ENCODE measurements around the gene SORCS2. TPM values are rescaled to one million over a fixed set of nuclear protein-coding genes. Genes with fewer than 3 reads are reported as not detected.

SORCS2 gene
- total and polyA plus RNA-seq, 2 experiments from 2014 or later: 0.38 to 1.4 TPM

DNA sequence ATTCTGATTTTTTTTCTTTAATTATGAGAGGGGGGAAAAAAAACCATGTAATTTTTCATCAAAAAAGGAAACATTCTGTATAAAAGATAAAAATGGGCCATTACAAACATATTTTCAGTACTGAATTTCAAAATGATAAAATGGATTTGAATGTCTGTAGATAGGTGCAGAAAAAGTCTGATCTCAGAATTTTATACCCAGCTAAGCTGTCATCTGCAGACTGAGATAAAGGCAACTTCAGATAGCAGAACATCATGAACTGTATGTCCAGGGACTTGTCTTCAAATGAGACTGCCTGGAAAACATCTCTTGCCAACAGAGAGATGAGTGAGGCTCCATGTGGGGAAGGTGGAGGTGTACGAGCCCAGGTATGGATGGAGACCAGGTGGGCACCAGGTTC, 360.9 kb downstream of the SORCS2 start:
- Histone ChIP-seq H3K4me3 (no peak overlapping the region), H3K27me3 (replicated peaks; ENCODE audit: insufficient read depth) (peaks cover 4% of the 10 kb centered on the region; the same call in 1 of the 2 replicates), H3K27ac (no peak overlapping the region), H3K9ac (no peak overlapping the region), H3K4me1 (ENCODE audit: insufficient read depth) (peaks cover 6% of the 10 kb centered on the region; the same call in 1 of the 2 replicates), H3F3A (ENCODE audit: insufficient read depth) (0 out of 2 replicates have a peak, but pooled peaks cover 4% of the 10 kb centered on the region), H3K36me3 (ENCODE audit: low read depth) (no peaks in the 10 kb centered on the region), H3K4me2 (ENCODE audit: unreplicated experiment) (no peak overlapping the region), H3K9me3 (ENCODE audit: low read depth) (peaks cover 3% of the 10 kb centered on the region), H4K20me1 (ENCODE audit: insufficient read depth) (no peaks in the 10 kb centered on the region), H2AFZ (no peak overlapping the region), H3K79me2 (ENCODE audit: insufficient read depth) (no peaks in the 10 kb centered on the region), H3K9me2 (ENCODE audit: insufficient read depth) (no peaks in the 10 kb centered on the region)
- TF ChIP-seq EZH2 (IDR thresholded peaks at IDR 0.05; ENCODE audit: insufficient read depth, poor library complexity, severe bottlenecking): no peak
- TF ChIP-seq EZH2phosphoT487 (IDR thresholded peaks at IDR 0.05; ENCODE audit: insufficient read depth, low read depth): no peak
- WGBS, 2 experiments (ENCODE audit: low coverage in 1 of 2, low lambda C conversion rate in 2 of 2, missing lambda C conversion rate in 2 of 2): 7 to 12% methylated on average over 1 of the region's 1 CpG
- DNase-seq: no peak
- in situ Hi-C loops (cut with MboI): no loop called here

DNA sequence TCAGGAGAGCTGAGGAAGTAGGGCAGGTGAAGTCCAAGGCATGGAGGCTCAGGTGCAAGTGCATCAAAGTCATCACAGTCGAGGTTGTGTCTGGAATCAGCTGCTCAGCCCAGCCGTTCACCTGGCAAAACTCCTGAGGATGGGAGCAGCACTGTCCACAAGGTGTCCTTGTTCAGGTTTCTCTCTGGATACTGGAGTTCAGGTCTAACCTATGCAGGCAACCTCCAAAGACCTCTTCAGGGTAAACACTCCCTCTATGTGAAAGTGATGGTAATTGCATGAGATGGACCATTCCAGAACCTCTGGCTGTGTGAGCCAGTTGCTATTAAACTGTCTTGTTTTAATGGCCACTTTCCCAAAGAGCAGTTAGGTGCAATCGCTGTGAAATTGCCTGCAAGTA, 362.6 kb downstream of the SORCS2 start:
- in situ Hi-C loops (cut with MboI): no loop called here
- Histone ChIP-seq H3K27ac (no peak overlapping the region), H2AFZ (no peak overlapping the region), H4K20me1 (ENCODE audit: insufficient read depth) (no peaks in the 10 kb centered on the region), H3F3A (ENCODE audit: insufficient read depth) (0 out of 2 replicates have a peak, but pooled peaks cover 4% of the 10 kb centered on the region), H3K4me1 (ENCODE audit: insufficient read depth) (peaks cover 6% of the 10 kb centered on the region; the same call in 1 of the 2 replicates), H3K4me3 (no peak overlapping the region), H3K9me3 (ENCODE audit: low read depth) (peaks cover 3% of the 10 kb centered on the region), H3K9me2 (ENCODE audit: insufficient read depth) (no peaks in the 10 kb centered on the region), H3K36me3 (ENCODE audit: low read depth) (no peaks in the 10 kb centered on the region), H3K4me2 (ENCODE audit: unreplicated experiment) (no peak overlapping the region), H3K79me2 (ENCODE audit: insufficient read depth) (no peaks in the 10 kb centered on the region), H3K9ac (no peak overlapping the region), H3K27me3 (replicated peaks; ENCODE audit: insufficient read depth) (0 out of 2 replicates have a peak, but pooled peaks cover 4% of the 10 kb centered on the region)
- no peak for DNase-seq
- no peak for TF ChIP-seq EZH2phosphoT487 (IDR thresholded peaks at IDR 0.05; ENCODE audit: insufficient read depth, low read depth)
- TF ChIP-seq EZH2 (IDR thresholded peaks at IDR 0.05; ENCODE audit: insufficient read depth, poor library complexity, severe bottlenecking): no peak
- 26 to 42% methylated on average over 3 of the region's 3 CpGs for WGBS, 2 experiments (ENCODE audit: low coverage in 1 of 2, low lambda C conversion rate in 2 of 2, missing lambda C conversion rate in 2 of 2)

- Histone ChIP-seq H3K4me1 (ENCODE audit: insufficient read depth) (peaks cover 6% of the 10 kb centered on the region; the same call in 1 of the 2 replicates), H3K9ac (no peak overlapping the region), H3F3A (ENCODE audit: insufficient read depth) (0 out of 2 replicates have a peak, but pooled peaks cover 4% of the 10 kb centered on the region), H3K9me3 (ENCODE audit: low read depth) (peaks cover 3% of the 10 kb centered on the region), H3K9me2 (ENCODE audit: insufficient read depth) (no peaks in the 10 kb centered on the region), H3K27ac (no peak overlapping the region), H3K27me3 (replicated peaks; ENCODE audit: insufficient read depth) (no peaks in the 10 kb centered on the region), H3K4me2 (ENCODE audit: unreplicated experiment) (no peak overlapping the region), H2AFZ (no peak overlapping the region), H3K4me3 (no peak overlapping the region), H3K36me3 (ENCODE audit: low read depth) (no peaks in the 10 kb centered on the region), H4K20me1 (ENCODE audit: insufficient read depth) (no peaks in the 10 kb centered on the region), H3K79me2 (ENCODE audit: insufficient read depth) (no peaks in the 10 kb centered on the region)
- TF ChIP-seq EZH2 (IDR thresholded peaks at IDR 0.05; ENCODE audit: insufficient read depth, poor library complexity, severe bottlenecking) (no peak), EZH2phosphoT487 (IDR thresholded peaks at IDR 0.05; ENCODE audit: insufficient read depth, low read depth) (no peak)
- in situ Hi-C loops (cut with MboI): no loop called here
- no peak for DNase-seq
Observed at GRCh38 chr4:7556558-7556957, 364.2 kb downstream of the SORCS2 start.

DNA sequence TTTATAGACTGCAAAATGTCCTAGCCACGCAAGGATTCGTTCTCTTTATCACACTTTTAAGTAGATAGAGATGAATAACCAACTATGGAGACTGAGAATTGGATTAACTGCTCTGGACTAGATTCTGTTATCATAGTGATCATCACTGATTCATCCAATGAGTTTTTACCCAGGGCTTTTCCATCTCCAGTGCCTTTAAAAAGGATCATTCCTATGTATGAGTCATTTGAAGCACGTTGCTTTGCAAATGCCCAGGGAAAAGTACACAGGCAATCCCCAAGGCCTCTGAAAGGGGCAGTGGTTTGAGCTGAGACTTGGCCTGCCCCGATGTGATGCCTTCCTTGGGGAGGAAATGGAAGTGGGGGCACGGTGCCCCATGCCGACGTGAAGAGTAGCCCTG, 365.1 kb downstream of the SORCS2 start:
- no peak for TF ChIP-seq EZH2 (IDR thresholded peaks at IDR 0.05; ENCODE audit: insufficient read depth, poor library complexity, severe bottlenecking)
- TF ChIP-seq EZH2phosphoT487 (IDR thresholded peaks at IDR 0.05; ENCODE audit: insufficient read depth, low read depth): no peak
- in situ Hi-C loops (cut with MboI): no loop called here
- Histone ChIP-seq H3K4me2 (ENCODE audit: unreplicated experiment) (no peak overlapping the region), H3K27ac (no peak overlapping the region), H4K20me1 (ENCODE audit: insufficient read depth) (no peaks in the 10 kb centered on the region), H3K79me2 (ENCODE audit: insufficient read depth) (no peaks in the 10 kb centered on the region), H3K4me1 (ENCODE audit: insufficient read depth) (peaks cover 6% of the 10 kb centered on the region; the same call in 1 of the 2 replicates), H3K4me3 (no peak overlapping the region), H3K9me2 (ENCODE audit: insufficient read depth) (no peaks in the 10 kb centered on the region), H3K9me3 (ENCODE audit: low read depth) (peaks cover 3% of the 10 kb centered on the region), H2AFZ (no peak overlapping the region), H3K9ac (no peak overlapping the region), H3K36me3 (ENCODE audit: low read depth) (no peaks in the 10 kb centered on the region), H3F3A (ENCODE audit: insufficient read depth) (0 out of 2 replicates have a peak, but pooled peaks cover 4% of the 10 kb centered on the region), H3K27me3 (replicated peaks; ENCODE audit: insufficient read depth) (no peaks in the 10 kb centered on the region)
- DNase-seq: peak; percentile 90
- 23 to 35% methylated on average over 7 of the region's 7 CpGs for WGBS, 2 experiments (ENCODE audit: low coverage in 1 of 2, low lambda C conversion rate in 2 of 2, missing lambda C conversion rate in 2 of 2)

DNA sequence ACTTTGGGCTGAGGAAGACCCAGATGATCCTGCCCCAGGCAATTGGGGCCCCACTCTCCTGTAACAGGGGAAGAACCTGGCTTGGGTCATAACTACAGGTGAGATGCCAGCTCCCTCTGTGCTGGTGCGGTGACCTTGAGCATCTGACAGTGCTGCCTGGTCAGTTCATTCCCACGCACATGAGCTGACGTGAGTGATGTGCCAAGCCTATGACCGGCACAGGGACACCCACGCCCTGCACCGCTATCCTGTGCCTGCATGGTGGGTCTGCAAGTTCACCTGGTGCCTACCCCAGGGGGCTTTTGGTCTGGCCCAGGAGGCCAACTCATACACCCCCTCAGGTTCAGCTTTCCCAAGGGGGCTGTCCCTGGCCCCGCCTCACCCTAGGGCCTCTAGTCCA, 366.1 kb downstream of the SORCS2 start:
- Histone ChIP-seq H3K9ac (no peak overlapping the region), H3K79me2 (ENCODE audit: insufficient read depth) (no peaks in the 10 kb centered on the region), H3K27ac (no peak overlapping the region), H3K27me3 (replicated peaks; ENCODE audit: insufficient read depth) (no peaks in the 10 kb centered on the region), H3K4me1 (ENCODE audit: insufficient read depth) (peaks cover 6% of the 10 kb centered on the region; the same call in 1 of the 2 replicates), H3K4me2 (ENCODE audit: unreplicated experiment) (no peak overlapping the region), H2AFZ (no peak overlapping the region), H3F3A (ENCODE audit: insufficient read depth) (0 out of 2 replicates have a peak, but pooled peaks cover 4% of the 10 kb centered on the region), H3K9me2 (ENCODE audit: insufficient read depth) (no peaks in the 10 kb centered on the region), H4K20me1 (ENCODE audit: insufficient read depth) (no peaks in the 10 kb centered on the region), H3K36me3 (ENCODE audit: low read depth) (no peaks in the 10 kb centered on the region), H3K4me3 (no peak overlapping the region), H3K9me3 (ENCODE audit: low read depth) (peaks cover 1% of the 10 kb centered on the region)
- TF ChIP-seq EZH2phosphoT487 (IDR thresholded peaks at IDR 0.05; ENCODE audit: insufficient read depth, low read depth) (no peak), EZH2 (IDR thresholded peaks at IDR 0.05; ENCODE audit: insufficient read depth, poor library complexity, severe bottlenecking) (no peak)
- 54 to 75% methylated on average over 7 of the region's 7 CpGs for WGBS, 2 experiments (ENCODE audit: low coverage in 1 of 2, low lambda C conversion rate in 2 of 2, missing lambda C conversion rate in 2 of 2)
- in situ Hi-C loops (cut with MboI): no loop called here
- DNase-seq: no peak

Data from GM23248 (cell line).